Progenitor cell of endocrine pancreas (in vitro differentiated cells): ENCODE data around the gene CPLANE2. TPM values are rescaled to one million over a fixed set of nuclear protein-coding genes. Genes with fewer than 3 reads are reported as not detected.

Source experiments
- DNase-seq: peaks from one replicate; pipeline ENCODE4 v3.0.0; 2021; ENCODE audit warnings: low spot score; ENCODE audit not compliant: unreplicated experiment
- H3K27ac Mint-ChIP-seq: 2 replicates; pipeline ENCODE4 v1.8.0; 2021; ENCODE audit warnings: mild to moderate bottlenecking, moderate library complexity, mixed read lengths
- H3K27me3 Mint-ChIP-seq: 2 replicates; pipeline ENCODE4 v1.8.0; 2021; ENCODE audit warnings: mixed read lengths
- H3K36me3 Mint-ChIP-seq: 2 replicates; pipeline ENCODE4 v1.8.0; 2022; ENCODE audit warnings: mixed read lengths; ENCODE audit not compliant: insufficient read depth
- H3K4me1 Mint-ChIP-seq: 2 replicates; pipeline ENCODE4 v1.8.0; 2021; ENCODE audit warnings: low read depth, mixed read lengths
- H3K4me3 Mint-ChIP-seq: 2 replicates; pipeline ENCODE4 v1.8.0; 2021; ENCODE audit warnings: low read depth, mild to moderate bottlenecking, moderate library complexity, mixed read lengths
- H3K9me3 Mint-ChIP-seq: 2 replicates; pipeline ENCODE4 v1.8.0; 2021; ENCODE audit warnings: low read depth, mixed read lengths
- CTCF ChIP-seq: fragments of 200-600 bp; sonication (generic); IDR thresholded peaks from one replicate; pipeline ENCODE4 v1.5.0; 2021; ENCODE audit warnings: antibody characterized with exemption, mild to moderate bottlenecking; ENCODE audit not compliant: unreplicated experiment
- total RNA-seq: library from RNA; stranded (reverse); gene quantifications from 2 replicates; pipeline ENCODE4 v1.2.1, GENCODE V29; 2021

CPLANE2 gene
- total RNA-seq, 1 donor from 2014 or later = 16.5 TPM

GRCh38 chr1:16245476-16246196 lies 8.7 kb upstream of the CPLANE2 start:
- Mint-ChIP-seq H3K27me3 (no peaks in the 10 kb centered on the region), H3K9me3 (no peaks in the 10 kb centered on the region), H3K4me3 (no peak overlapping the region), H3K36me3 (peaks cover 7% of the 10 kb centered on the region), H3K4me1 (peaks cover 16% of the 10 kb centered on the region), H3K27ac (no peak overlapping the region)
- no peak for TF ChIP-seq CTCF
- DNase-seq = no peak

GRCh38 chr1:16244650-16245285 lies 7.8 kb upstream of the CPLANE2 start:
- no peak for DNase-seq
- Mint-ChIP-seq H3K36me3 (peaks cover 7% of the 10 kb centered on the region), H3K4me1 (peaks cover 16% of the 10 kb centered on the region), H3K27ac (no peak overlapping the region), H3K4me3 (no peak overlapping the region), H3K27me3 (no peaks in the 10 kb centered on the region), H3K9me3 (no peaks in the 10 kb centered on the region)
- TF ChIP-seq CTCF = no peak

GRCh38 chr1:16243936-16244649 lies 7.1 kb upstream of the CPLANE2 start:
- peak; percentile 61 for DNase-seq
- Mint-ChIP-seq H3K4me3 (no peak overlapping the region), H3K4me1 (peaks cover 15% of the 10 kb centered on the region), H3K9me3 (no peaks in the 10 kb centered on the region), H3K27ac (peak overlapping the region; percentile 56), H3K27me3 (no peaks in the 10 kb centered on the region), H3K36me3 (peaks cover 5% of the 10 kb centered on the region)
- peak; percentile 82 for TF ChIP-seq CTCF

- TF ChIP-seq CTCF = no peak
- no peak overlapping the region for H3K4me3 Mint-ChIP-seq
- H3K36me3 Mint-ChIP-seq = peaks cover 5% of the 10 kb centered on the region
- no peak overlapping the region for H3K27ac Mint-ChIP-seq
- H3K4me1 Mint-ChIP-seq = peaks cover 12% of the 10 kb centered on the region
- no peaks in the 10 kb centered on the region for H3K9me3 Mint-ChIP-seq
- DNase-seq = no peak
- H3K27me3 Mint-ChIP-seq = no peaks in the 10 kb centered on the region
Observed at GRCh38 chr1:16243215-16243610, 6.2 kb upstream of the CPLANE2 start.

GRCh38 chr1:16242556-16243214 lies 5.7 kb upstream of the CPLANE2 start:
- no peak for TF ChIP-seq CTCF
- no peak overlapping the region for H3K4me3 Mint-ChIP-seq
- H3K27ac Mint-ChIP-seq = peak overlapping the region; percentile 41
- DNase-seq = no peak
- H3K4me1 Mint-ChIP-seq = peaks cover 15% of the 10 kb centered on the region
- H3K27me3 Mint-ChIP-seq = no peaks in the 10 kb centered on the region
- peaks cover 5% of the 10 kb centered on the region for H3K36me3 Mint-ChIP-seq
- H3K9me3 Mint-ChIP-seq = no peaks in the 10 kb centered on the region
